HG03439 (cell line): ENCODE data around the gene SDHA.
"Not testable (repeated sequence)": the region's sequence is repeated elsewhere in the genome, so short reads cannot be mapped to it uniquely, and the experiment has no call there.

Experiments used
- ATAC-seq: cut with Tn5 transposase; IDR thresholded peaks from one replicate; pipeline ENCODE4 v1.9.1; 2021; ENCODE audit warnings: mild to moderate bottlenecking, moderate library complexity; ENCODE audit not compliant: unreplicated experiment

The SDHA gene

DNA sequence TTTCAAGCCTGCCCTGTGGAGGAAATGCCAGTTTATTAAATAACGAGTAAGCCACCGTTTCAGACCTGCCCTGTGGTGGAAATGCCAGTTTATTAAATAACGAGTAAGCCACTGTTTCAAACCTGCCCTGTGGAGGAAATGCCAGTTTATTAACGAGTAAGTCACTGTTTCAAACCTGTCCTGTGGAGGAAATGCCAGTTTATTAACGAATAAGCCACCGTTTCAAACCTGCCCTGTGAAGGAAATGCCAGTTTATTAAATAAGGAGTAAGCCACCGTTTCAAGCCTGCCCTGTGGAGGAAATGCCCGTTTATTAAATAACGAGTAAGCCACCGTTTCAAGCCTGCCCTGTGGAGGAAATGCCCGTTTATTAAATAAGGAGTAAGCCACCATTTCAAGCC lies 33.9 kb downstream of the SDHA start:
- ATAC-seq = not testable (repeated sequence)

- ATAC-seq = no peak
Observed at GRCh38 chr5:252546-252945, 34.4 kb downstream of the SDHA start.

DNA sequence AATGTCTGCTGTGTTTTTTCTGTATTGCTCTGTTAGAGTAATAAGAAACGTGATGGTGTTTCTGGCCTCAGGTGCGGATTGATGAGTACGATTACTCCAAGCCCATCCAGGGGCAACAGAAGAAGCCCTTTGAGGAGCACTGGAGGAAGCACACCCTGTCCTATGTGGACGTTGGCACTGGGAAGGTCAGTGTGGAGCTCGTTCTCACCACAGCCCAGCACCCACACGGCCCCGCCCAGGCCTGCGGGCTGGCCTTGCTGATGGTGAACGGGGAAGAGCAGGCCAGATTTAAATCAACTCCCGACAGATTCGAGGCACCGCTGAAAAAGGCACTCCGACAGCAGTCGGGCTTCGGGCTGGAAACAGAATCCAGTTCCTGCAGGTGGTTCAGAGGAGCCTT lies 36.2 kb downstream of the SDHA start:
- not testable (repeated sequence) for ATAC-seq

GRCh38 chr5:255116-255515 lies 37.0 kb downstream of the SDHA start:
- not testable (repeated sequence) for ATAC-seq

DNA sequence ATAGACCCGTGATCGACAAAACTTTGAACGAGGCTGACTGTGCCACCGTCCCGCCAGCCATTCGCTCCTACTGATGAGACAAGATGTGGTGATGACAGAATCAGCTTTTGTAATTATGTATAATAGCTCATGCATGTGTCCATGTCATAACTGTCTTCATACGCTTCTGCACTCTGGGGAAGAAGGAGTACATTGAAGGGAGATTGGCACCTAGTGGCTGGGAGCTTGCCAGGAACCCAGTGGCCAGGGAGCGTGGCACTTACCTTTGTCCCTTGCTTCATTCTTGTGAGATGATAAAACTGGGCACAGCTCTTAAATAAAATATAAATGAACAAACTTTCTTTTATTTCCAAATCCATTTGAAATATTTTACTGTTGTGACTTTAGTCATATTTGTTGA lies 38.2 kb downstream of the SDHA start:
- not testable (repeated sequence) for ATAC-seq

DNA sequence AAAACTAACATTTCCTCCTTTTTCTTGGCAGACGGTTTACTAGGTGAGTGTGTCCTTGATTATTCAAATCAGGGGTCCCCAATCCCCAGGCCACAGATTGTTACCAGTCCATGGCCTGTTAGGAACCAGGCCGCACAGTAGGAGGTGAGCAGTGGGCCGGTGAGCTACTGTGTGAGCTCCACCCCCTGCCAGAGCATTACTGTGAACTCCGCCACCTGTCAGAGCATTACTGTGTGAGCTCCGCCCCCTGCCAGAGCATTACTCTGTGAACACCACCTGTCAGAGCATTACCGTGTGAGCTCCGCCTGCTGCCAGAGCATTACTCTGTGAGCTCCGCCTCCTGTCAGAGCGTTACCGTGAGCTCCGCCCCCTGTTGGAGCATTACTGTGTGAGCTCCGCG lies 39.0 kb downstream of the SDHA start:
- no peak for ATAC-seq

GRCh38 chr5:263275-263974 lies 45.3 kb downstream of the SDHA start:
- not testable (repeated sequence) for ATAC-seq

DNA sequence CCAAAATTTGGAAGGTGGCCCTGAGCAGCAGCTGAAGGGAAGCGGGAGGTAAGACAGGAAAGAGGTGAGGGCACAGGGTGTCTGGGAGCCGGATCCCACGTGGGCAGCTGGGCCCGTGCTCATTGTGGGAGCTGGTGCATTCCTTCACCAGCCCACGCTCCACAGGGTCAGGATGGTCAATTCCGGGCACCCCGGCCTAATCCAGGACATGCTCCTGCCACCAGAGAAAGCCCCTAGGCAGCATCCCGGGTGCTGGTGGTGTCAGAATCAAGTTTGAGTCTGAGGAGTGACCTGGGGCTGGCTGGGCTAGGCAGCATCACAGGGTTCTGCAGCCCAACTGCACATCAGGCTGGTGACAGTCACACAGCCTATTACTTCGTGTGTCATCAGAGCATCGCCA lies 46.2 kb downstream of the SDHA start:
- ATAC-seq = no peak

- ATAC-seq = not testable (repeated sequence)
Observed at GRCh38 chr5:266311-267026, 48.3 kb downstream of the SDHA start.

DNA sequence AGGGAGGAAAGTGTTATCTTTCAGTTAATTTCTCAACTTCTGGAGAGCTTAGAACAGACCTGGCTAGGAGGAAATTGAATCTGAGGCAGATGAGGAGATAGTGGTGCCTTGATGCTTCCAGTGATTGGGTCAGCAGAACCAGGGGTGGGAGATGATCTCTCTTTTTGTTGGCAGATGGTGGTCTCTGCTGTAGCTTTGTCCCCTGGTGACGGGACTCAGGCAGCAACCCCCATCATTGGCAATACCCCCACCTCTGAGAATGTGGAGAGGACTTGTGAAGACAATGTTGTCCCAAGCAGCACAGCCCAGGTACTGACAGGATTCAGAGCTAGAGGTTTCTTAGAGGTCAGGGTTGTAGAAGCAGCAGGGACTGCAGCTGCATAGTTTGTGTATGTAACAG lies 49.6 kb downstream of the SDHA start:
- no peak for ATAC-seq

DNA sequence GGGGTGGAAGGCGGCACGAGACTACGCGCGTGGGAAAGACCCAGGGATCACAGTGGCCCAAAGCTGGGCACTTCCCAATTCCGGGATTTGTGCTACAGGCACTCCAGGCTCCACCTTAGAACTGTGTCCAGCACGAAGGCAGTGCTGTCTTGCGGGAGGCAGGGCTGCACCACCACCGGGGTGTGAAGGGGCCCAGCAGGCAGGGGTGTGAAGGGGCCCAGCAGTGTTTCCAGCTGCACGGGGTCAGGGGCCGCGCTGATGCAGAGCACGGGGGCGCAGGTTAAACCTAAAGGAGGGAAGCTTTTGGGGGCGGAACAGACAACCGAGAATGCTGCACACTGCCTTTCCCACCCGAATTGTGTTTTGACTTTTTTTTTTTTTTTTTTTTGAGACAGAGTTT lies 52.2 kb downstream of the SDHA start:
- ATAC-seq = no peak

GRCh38 chr5:271828-272167 lies 53.7 kb downstream of the SDHA start:
- ATAC-seq = not testable (repeated sequence)

GRCh38 chr5:273091-273490 lies 55.0 kb downstream of the SDHA start:
- ATAC-seq = not testable (repeated sequence)

DNA sequence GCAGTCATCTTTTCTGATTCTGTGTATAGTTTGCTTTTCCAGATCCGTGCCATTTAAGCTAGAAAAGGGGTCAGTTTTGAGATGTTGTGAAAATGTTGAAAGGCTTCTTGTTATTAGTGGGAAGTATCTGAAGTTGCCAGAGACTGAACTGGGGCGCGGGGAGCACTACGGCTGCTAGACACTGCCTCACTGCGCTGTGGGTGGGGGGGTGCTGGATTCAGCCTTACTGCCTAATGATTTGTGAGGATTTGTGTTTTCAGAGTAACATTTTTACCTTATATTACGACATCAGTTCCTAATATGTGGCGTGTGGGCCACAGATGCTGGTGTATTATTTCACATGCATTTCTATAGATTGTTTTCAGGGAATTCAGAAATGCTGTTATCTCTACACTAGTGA lies 55.4 kb downstream of the SDHA start:
- ATAC-seq = not testable (repeated sequence)

- ATAC-seq = not testable (repeated sequence)
Observed at GRCh38 chr5:274346-274745, 56.2 kb downstream of the SDHA start.

DNA sequence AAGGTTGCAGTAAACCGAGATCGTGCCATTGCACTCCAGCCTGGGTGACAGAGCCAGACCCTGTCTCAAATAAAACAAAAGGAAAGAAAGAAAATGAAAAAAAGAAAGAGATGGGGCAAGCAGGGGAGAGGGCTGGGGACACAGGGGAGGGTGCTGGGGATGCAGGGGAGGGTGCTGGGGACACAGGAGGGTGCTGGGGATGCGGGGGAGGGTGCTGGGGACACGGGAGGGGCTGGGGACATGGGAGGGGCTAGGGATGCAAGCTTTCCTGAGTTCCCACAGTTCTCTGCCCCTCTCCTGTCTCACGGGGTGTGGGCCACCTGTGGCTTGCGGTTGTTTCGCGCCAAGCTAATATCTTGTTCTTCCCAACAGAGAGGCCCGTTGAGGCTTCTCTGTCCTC lies 60.5 kb downstream of the SDHA start:
- ATAC-seq = no peak

DNA sequence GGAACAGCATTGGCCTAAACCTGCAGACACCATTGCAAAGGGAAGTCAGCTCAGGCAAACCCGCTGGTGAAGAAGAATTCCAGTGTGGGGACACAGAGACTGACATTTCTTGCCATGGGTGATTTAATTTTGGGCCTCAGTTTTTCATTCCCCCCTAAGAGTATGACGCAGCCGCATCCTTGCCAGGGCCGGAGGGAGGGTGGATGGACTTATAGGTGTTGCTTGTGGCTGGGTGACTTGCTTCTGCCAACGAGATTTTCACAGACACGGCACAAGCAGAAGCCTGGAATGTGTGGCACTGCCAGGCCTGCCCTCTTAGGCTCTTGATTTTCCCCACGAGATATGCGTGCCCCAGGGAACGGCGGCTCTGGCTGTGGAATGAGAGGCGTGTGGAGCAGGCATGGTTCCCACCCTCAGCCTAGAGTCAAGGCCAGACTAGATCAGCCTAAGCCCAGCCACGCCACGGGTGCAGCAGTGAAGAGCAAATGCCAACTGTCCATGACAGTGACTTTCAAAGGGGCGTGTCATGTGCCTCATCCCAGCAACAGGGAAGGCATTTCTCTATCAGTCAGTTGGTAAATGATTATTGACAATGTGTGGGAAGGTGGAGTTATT lies 61.0 kb downstream of the SDHA start:
- not testable (repeated sequence) for ATAC-seq

DNA sequence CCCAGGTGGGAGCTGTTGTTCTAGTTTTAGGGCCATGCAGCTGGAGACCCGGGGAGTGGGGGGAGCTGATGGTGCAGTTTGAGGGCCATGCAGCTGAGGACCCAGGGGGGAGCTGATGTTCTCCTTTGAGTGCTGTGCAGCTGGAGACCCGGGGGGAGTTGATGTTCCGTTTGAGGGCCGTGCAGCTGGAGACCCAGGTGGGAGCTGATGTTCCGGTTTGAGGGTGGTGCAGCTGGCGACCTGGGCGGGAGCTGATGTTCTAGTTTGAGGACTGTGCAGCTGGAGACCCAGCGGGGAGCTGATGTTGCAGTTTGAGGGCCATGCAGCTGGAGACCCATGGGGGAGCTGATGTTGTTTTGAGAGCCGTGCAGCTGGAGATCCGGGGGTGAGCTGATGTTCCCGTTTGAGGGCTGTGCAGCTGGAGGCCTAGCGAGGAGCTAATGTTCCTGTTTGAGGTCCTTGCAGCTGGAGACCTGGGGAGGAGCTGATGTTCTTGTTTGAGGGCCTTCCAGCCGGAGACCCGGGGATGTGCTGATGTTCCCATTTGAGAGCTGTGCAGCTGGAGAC lies 68.0 kb downstream of the SDHA start:
- ATAC-seq = no peak

GRCh38 chr5:290200-290599 lies 72.1 kb downstream of the SDHA start:
- ATAC-seq = not testable (repeated sequence)

- not testable (repeated sequence) for ATAC-seq
Observed at GRCh38 chr5:291345-291744, 73.2 kb downstream of the SDHA start.

DNA sequence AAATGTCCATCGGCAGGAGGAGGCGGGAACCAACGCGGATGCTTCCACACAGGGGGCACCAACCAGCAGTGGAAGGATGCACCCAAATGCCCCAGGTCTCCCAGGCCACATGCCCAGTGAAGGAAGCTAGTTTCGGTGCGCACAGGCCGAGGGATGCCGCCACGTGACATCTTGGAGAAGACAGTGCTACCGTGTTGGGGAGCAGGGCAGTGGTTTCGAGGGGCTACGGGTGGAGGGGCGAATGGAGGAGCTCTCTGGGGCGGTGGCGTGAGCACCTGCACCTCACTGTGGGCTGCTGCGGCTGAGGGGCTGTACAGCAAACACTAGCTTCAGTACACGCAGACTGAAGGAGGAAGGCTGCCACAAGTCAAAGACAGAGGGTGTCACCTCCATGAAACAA lies 76.7 kb downstream of the SDHA start:
- ATAC-seq = not testable (repeated sequence)

GRCh38 chr5:296207-296606 lies 78.1 kb downstream of the SDHA start:
- ATAC-seq = not testable (repeated sequence)
